OCI-LY7 (cell line): ENCODE data around the gene NRP1. TPM values are rescaled to one million over a fixed set of nuclear protein-coding genes. Genes with fewer than 3 reads are reported as not detected.

Experiments
- BruUV-seq: library from RNA; stranded (reverse); fragments of 400-500 nt; replicated peaks from 2 replicates; lab custom pipeline; 2021; lab: Mats Ljungman, UMichigan
- CTCF ChIA-PET: fragments of 300-600 bp; sonication (Branson Sonifier 250); formaldehyde crosslinking; loops from one replicate; lab custom pipeline; 2022; ENCODE audit warnings: antibody characterized with exemption; ENCODE audit not compliant: unreplicated experiment; lab: Charles Lee
- POLR2A ChIA-PET: fragments of 300-600 bp; sonication (Branson Sonifier 250); formaldehyde crosslinking; loops from one replicate; lab custom pipeline; 2022; ENCODE audit warnings: antibody characterized with exemption; lab: Charles Lee
- DNase-seq: peaks from one replicate; pipeline ENCODE4 v3.0.0-alpha.2; 2015; ENCODE audit warnings: low spot score
- H2AFZ ChIP-seq: fragments of 200-600 bp; sonication (generic), shearing (Covaris generic); 2 replicates; pipeline ENCODE4 v1.6.1; 2014; ENCODE audit warnings: mild to moderate bottlenecking, antibody characterized with exemption, low read length, moderate library complexity
- H3K27ac ChIP-seq: fragments of 200-600 bp; sonication (generic); 2 replicates; pipeline ENCODE4 v1.5.1; 2014; ENCODE audit warnings: mixed run types, low read depth, mild to moderate bottlenecking, moderate library complexity, low read length, inconsistent platforms; ENCODE audit not compliant: poor library complexity, severe bottlenecking
- H3K36me3 ChIP-seq: fragments of 200-600 bp; sonication (generic); 2 replicates; pipeline ENCODE4 v1.6.1; 2014; ENCODE audit warnings: mild to moderate bottlenecking, antibody characterized with exemption, low read length, moderate library complexity, mixed read lengths; ENCODE audit not compliant: insufficient read depth
- H3K4me1 ChIP-seq: fragments of 200-600 bp; sonication (generic); 2 replicates; pipeline ENCODE4 v1.5.1; 2014; ENCODE audit warnings: mild to moderate bottlenecking, low read length; ENCODE audit not compliant: insufficient read depth, poor library complexity, severe bottlenecking
- H3K4me2 ChIP-seq: fragments of 200-600 bp; sonication (generic); 2 replicates; pipeline ENCODE4 v1.6.1; 2014; ENCODE audit warnings: mild to moderate bottlenecking, low read length
- H3K4me3 ChIP-seq: fragments of 200-600 bp; sonication (generic); 2 replicates; pipeline ENCODE4 v1.5.1; 2014; ENCODE audit warnings: mild to moderate bottlenecking, low read depth, low read length; ENCODE audit not compliant: poor library complexity, severe bottlenecking
- H3K79me2 ChIP-seq: fragments of 200-600 bp; sonication (generic); 2 replicates; pipeline ENCODE4 v1.6.1; 2016; ENCODE audit warnings: low read depth, mild to moderate bottlenecking, low read length, moderate library complexity, mixed read lengths; ENCODE audit not compliant: insufficient read depth
- H3K9me2 ChIP-seq: fragments of 200-600 bp; sonication (generic); 2 replicates; pipeline ENCODE4 v1.6.1; 2016; ENCODE audit warnings: mild to moderate bottlenecking, low read length, mixed read lengths; ENCODE audit not compliant: insufficient read depth
- H3K9me3 ChIP-seq: fragments of 200-600 bp; sonication (generic); 2 replicates; pipeline ENCODE4 v1.6.1; 2014; ENCODE audit warnings: mild to moderate bottlenecking, mixed run types, low read length, mixed read lengths
- H4K20me1 ChIP-seq: fragments of 200-600 bp; sonication (generic); 2 replicates; pipeline ENCODE4 v1.6.1; 2014; ENCODE audit warnings: mild to moderate bottlenecking, antibody characterized with exemption, low read length, moderate library complexity, mixed read lengths; ENCODE audit not compliant: insufficient read depth
- EZH2phosphoT487 ChIP-seq: fragments of 200-600 bp; sonication (generic); IDR thresholded peaks from 2 replicates; pipeline ENCODE4 v1.6.1; 2018; ENCODE audit warnings: low read depth, borderline replicate concordance, mild to moderate bottlenecking, mixed run types, antibody characterized with exemption, low read length, moderate library complexity, mixed read lengths
- intact Hi-C: fragments of 100-400 bp; cut with micrococcal nuclease; formaldehyde crosslinking; loops from one replicate; pipeline ENCODE4 v1.10.0; 2022; ENCODE audit not compliant: unreplicated experiment
- total RNA-seq, 2 experiments: library from RNA; depleted of rRNA in 1 of 2; stranded (reverse); fragments of >200 nt in 1 of 2; shearing (Covaris generic) in 1 of 2; gene quantifications; 2 replicates each; pipeline ENCODE4 v1.2.3, GENCODE V29; 2014 to 2022
- TF ChIP-seq, protein P1 (sequence below): fragments of 200-600 bp; sonication (generic); conservative IDR thresholded peaks from 2 replicates; pipeline ENCODE4 v1.5.1; 2014; ENCODE audit warnings: mild to moderate bottlenecking, antibody characterized with exemption, low read length, moderate library complexity, mixed read lengths

NRP1 gene
- total RNA-seq, 2 experiments from 2014 or later: not detected

DNA sequence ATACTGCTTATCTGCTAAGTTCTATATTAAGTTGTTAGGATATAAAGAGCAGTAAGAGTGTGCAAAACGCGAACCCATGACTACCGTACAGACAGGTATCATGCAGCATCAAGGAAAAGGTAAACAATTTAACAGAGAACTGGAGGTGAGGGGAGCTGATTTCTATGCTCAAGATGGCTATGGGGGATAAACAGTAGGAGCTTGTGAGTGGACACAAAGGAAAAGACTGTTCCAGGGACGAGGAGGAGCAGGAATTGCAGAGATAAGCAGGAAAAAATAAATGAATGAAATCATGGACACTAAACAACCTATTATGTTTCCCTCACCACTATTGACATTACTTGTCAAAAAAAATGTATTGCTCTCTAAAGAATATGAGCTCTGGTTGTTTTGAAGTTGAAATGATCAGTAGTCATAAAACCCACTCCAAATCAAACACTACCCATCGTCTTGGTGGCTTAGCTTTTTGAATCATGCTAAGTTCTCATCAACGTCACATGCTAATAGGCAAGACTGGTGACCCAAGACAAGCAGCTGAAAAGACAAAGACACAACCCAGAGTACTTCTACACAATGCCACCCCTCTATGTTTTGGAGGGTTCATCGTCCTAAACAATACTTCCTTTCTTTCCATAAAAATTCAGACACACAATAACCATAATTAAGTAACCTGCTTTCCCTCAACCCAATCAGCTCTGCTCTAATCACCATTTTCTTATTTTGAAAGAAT, 102.7 kb downstream of the NRP1 start:
- H3K9me3 ChIP-seq: no peaks in the 10 kb centered on the region
- no peak for TF ChIP-seq EZH2phosphoT487
- TF ChIP-seq, protein P1, sequence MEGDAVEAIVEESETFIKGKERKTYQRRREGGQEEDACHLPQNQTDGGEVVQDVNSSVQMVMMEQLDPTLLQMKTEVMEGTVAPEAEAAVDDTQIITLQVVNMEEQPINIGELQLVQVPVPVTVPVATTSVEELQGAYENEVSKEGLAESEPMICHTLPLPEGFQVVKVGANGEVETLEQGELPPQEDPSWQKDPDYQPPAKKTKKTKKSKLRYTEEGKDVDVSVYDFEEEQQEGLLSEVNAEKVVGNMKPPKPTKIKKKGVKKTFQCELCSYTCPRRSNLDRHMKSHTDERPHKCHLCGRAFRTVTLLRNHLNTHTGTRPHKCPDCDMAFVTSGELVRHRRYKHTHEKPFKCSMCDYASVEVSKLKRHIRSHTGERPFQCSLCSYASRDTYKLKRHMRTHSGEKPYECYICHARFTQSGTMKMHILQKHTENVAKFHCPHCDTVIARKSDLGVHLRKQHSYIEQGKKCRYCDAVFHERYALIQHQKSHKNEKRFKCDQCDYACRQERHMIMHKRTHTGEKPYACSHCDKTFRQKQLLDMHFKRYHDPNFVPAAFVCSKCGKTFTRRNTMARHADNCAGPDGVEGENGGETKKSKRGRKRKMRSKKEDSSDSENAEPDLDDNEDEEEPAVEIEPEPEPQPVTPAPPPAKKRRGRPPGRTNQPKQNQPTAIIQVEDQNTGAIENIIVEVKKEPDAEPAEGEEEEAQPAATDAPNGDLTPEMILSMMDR: no peak
- ChIA-PET POLR2A (interaction anchor here (0.6 kb wide), 1 partner anchor 596 kb away, joined by 3 read pairs; no protein-coding TSS in a partner anchor), CTCF (no interaction called here)
- no peak overlapping the region for H2AFZ ChIP-seq
- H3K79me2 ChIP-seq: no peaks in the 10 kb centered on the region
- intact Hi-C loops: no loop called here
- H3K36me3 ChIP-seq: no peaks in the 10 kb centered on the region
- H3K4me2 ChIP-seq: no peak overlapping the region
- H4K20me1 ChIP-seq: no peaks in the 10 kb centered on the region
- no peaks in the 10 kb centered on the region for H3K9me2 ChIP-seq
- H3K27ac ChIP-seq: no peak overlapping the region
- no peak for DNase-seq
- H3K4me3 ChIP-seq: no peak overlapping the region
- no TSS peak for BruUV-seq
- H3K4me1 ChIP-seq: no peaks in the 10 kb centered on the region

DNA sequence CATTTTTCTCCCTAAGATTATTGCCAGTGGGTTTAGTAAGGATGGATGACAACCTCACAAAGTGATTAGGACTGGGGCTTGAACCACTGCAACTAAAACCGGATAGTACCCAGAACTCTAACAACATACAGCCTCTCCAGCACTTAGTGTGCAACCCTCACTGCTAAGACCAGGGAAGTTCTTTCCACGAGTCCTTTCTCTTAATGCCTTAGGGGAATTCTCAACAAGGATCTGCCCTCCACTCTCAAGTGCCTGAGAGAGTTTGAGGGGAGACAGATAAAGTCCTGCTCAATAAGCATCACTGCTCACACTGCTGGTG, 104.6 kb downstream of the NRP1 start:
- H3K9me3 ChIP-seq: no peaks in the 10 kb centered on the region

More for the DNA sequence above, 104.6 kb downstream of the NRP1 start:
- DNase-seq: no peak
- Histone ChIP-seq H3K79me2 (no peaks in the 10 kb centered on the region), H3K27ac (no peak overlapping the region), H4K20me1 (no peaks in the 10 kb centered on the region), H3K4me3 (no peak overlapping the region), H3K36me3 (no peaks in the 10 kb centered on the region), H2AFZ (no peak overlapping the region), H3K9me2 (no peaks in the 10 kb centered on the region), H3K4me1 (no peaks in the 10 kb centered on the region), H3K4me2 (no peak overlapping the region)
- CTCF ChIA-PET: no interaction called here
- intact Hi-C loops: loop anchor here (5.0 kb wide), 1 partner anchor 53 kb away; no protein-coding TSS in a partner anchor
- POLR2A ChIA-PET: no interaction called here
- TF ChIP-seq, protein P1: no peak
- TF ChIP-seq EZH2phosphoT487: no peak
- BruUV-seq: no TSS peak
